SH-SY5Y (cell line): ENCODE measurements around the gene C2CD4A.

Experiments used
- GATA2 ChIP-seq: IDR thresholded peaks from 2 replicates; pipeline ENCODE4 v1.6.1; 2011; ENCODE audit warnings: mild to moderate bottlenecking, low read depth, low read length
- GATA3 ChIP-seq: IDR thresholded peaks from 2 replicates; pipeline ENCODE4 v1.6.1; 2011; ENCODE audit warnings: low read depth, mild to moderate bottlenecking, low read length, moderate library complexity

- TF ChIP-seq GATA2 = no peak
- TF ChIP-seq GATA3 = no peak
These were observed 5.0 kb downstream of the C2CD4A start for GRCh38 chr15:62071711-62072308.
